ENCODE measurements around the gene POLR2A. TPM values are rescaled to one million over a fixed set of nuclear protein-coding genes. Genes with fewer than 3 reads are reported as not detected.
A peak's percentile ranks its signal among the peaks of the same experiment; 100 is the strongest.

The POLR2A gene
- total and polyA plus RNA-seq, 12 donors, result 8.4 to 61.7 (median 48.4) TPM

- intact Hi-C loops (cut with DNase I), result loop anchor here in 3 of 10 donors (5.0 kb wide), 1 partner anchor 35 kb away; the partner anchor contains the start of gene ZBTB4 (in 3 of the 3)
- no peak for TF ChIP-seq CTCF (IDR thresholded peaks at IDR 0.05)
- Histone ChIP-seq H3K4me3 (no peak overlapping the region), H3K9me3 (no peaks in the 10 kb centered on the region), H3K36me3 (no peaks in the 10 kb centered on the region), H3K27me3 (peaks cover 0 to 70% (median 12%) of the 10 kb centered on the region in 7 donors), H3K4me1 (peaks cover 19 to 67% (median 55%) of the 10 kb centered on the region in 9 donors), H3K27ac (no peak overlapping the region)
- DNase-seq (no peak), ATAC-seq (no peak)
- 98 to 100% methylated on average over 2 of the region's 2 CpGs for WGBS, 2 donors
These were observed 42.0 kb upstream of the POLR2A start for GRCh38 chr17:7442142-7442541.

GRCh38 chr17:7443499-7444485, 40.4 kb upstream of the POLR2A start:
- peaks cover 13 to 50% (median 39%) of the 10 kb centered on the region in 9 donors for H3K4me1 ChIP-seq
- H3K4me3 ChIP-seq, result no peak overlapping the region
- ATAC-seq, result no peak
- H3K27ac ChIP-seq, result no peak overlapping the region
- WGBS, 2 donors, result 81 to 86% methylated on average over 7 of the region's 7 CpGs
- peaks cover 0 to 78% (median 12%) of the 10 kb centered on the region in 7 donors for H3K27me3 ChIP-seq
- no peak for DNase-seq
- no peak for TF ChIP-seq CTCF (IDR thresholded peaks at IDR 0.05)
- no peaks in the 10 kb centered on the region for H3K9me3 ChIP-seq
- H3K36me3 ChIP-seq, result no peaks in the 10 kb centered on the region
- intact Hi-C loops (cut with DNase I), result loop anchor here in 3 of 10 donors (5.0 kb wide), 1 partner anchor 34 kb away; the partner anchor contains the start of gene ZBTB4 (in 3 of the 3)

- TF ChIP-seq CTCF (IDR thresholded peaks at IDR 0.05), result peak in 6 of 9 donors; percentile 14 to 30 (median 28)
- Histone ChIP-seq H3K4me3 (peak within 1 kb of the TSS; percentile 4 to 62 (median 52)), H3K27ac (peak within 1 kb of the TSS in 8 of 10 donors; percentile 36 to 78 (median 68)), H3K27me3 (peaks cover 0 to 67% (median 4%) of the 10 kb centered on the region in 7 donors), H3K4me1 (peaks cover 7 to 39% (median 33%) of the 10 kb centered on the region in 9 donors), H3K36me3 (no peaks in the 10 kb centered on the region), H3K9me3 (no peaks in the 10 kb centered on the region)
- DNase-seq (peak; percentile 75 to 87), ATAC-seq (peak; percentile 81 to 93 (median 88))
- intact Hi-C loops (cut with DNase I), result loop anchor here in 3 of 10 donors (5.0 kb wide), 1 partner anchor 32 kb away; the partner anchor contains the start of gene ZBTB4 (in 3 of the 3)
- 5 to 7% methylated on average over 51 of the region's 51 CpGs for WGBS, 2 donors
These were observed 39.2 kb upstream of the POLR2A start, which contains the start of gene CHRNB1 for GRCh38 chr17:7444682-7445618. Gene CHRNB1, plus strand, starts transcription at chr17:7445061. Its CDS starts 67 bp downstream, at chr17:7445128.
